Measurements from ENCODE around the gene KLRK1.
"Not testable (repeated sequence)": the region's sequence is repeated elsewhere in the genome, so short reads cannot be mapped to it uniquely, and the experiment has no call there.

Gene KLRK1

DNA sequence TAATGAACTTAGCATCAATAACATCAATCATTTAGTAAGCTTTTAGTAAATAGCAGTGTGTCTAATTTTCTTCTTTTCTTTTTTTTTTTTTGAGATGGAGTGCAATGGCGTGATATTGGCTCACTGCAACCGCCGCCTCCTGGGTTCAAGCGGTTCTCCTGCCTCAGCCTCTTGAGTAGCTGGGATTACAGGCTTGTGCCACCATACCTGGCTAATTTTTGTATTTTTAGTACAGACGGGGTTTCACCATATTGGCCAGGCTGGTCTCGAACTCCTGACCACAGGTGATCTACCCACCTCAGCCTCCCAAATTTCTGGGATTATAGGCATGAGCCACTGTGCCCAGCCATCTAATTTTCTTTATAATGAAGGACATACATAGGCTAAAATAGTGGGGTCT, 2.3 kb downstream of the KLRK1 start:
- DNase-seq = not testable (repeated sequence)

DNA sequence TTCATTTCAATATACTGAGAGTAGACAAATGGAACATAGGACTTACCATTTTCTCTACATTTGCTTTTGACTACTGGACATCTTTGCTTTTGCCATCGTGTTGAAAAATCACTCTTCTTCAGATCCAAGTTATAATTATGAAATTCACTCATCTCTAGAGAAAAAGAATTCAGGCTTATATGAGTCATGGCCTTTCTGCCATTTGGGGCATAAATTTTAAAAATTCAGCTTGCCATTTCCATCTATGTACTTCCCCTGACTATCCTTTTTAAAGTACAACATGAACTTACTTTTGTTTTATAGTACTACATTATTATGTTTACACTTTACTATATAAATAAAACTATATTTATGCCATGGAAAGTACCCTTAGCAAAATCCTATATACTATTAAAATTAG, 3.0 kb downstream of the KLRK1 start:
- DNase-seq = no peak

DNA sequence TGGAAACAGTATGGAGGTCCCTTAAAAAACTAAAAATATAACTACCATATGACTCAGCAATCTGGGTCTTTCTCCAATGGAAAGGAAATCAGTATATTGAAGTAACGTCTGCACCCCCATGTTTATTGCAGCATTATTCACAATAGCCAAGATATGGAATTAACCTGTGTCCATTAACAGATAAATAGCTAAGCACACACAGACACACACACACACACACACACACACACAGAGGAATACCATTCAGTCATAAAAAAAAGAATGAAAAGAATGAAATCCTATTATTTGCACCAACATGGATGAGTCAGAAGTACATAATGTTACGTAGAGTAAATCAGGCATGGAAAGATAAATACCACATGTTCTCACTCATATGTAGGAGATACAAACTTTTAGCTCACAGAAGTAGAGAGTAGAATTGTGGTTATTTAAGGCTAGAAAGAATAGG, 4.7 kb downstream of the KLRK1 start:
- no peak for DNase-seq

DNA sequence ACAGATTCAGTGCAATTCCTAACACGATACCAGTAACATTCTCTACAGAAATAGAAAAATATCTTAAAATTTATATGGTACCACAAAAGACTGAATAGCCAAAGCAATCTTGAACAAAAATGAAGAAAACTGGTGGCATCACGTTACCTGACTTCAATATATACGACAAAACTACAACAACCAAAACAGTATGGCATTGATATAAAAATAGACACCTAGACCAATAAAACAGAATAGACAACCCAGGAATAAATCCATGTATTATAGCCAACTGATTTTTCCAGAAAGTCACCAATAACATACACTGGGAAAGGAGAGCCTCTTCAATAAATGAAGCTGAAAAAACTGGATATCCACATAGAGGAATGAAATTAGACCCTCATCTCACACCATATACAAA, 5.7 kb downstream of the KLRK1 start:
- DNase-seq = no peak

DNA sequence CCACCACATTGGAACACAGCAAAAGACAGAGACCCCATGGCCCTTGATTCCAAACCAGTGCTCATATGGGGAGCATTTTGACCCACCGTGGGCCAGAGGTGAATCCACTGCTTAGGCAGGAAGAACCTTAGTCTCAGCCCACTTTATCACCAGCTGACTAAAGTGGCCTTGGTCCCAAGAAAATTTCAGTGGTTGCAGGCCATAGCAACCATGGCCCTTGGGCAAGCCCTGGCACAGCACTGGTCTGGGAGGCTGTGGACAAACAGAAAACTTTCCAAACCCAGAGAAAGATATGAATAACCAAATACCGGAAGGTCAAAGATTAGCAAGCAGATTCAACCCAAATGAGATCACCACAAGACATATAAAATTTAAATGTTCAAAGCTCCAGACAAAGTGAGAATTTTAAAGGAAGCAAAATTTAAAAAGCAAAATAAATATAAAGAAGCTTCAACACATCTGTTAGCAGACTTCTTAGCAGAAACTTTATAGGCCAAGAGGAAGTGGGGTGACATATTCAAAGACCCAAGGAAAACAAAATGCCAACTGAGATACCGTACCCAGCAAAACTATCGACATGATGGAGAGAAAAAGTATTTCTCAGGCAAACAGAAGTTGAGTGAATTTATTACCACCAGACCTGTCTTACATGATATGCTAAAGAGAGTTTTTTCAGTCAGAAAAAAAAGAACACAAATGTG, 7.8 kb downstream of the KLRK1 start:
- no peak for DNase-seq

DNA sequence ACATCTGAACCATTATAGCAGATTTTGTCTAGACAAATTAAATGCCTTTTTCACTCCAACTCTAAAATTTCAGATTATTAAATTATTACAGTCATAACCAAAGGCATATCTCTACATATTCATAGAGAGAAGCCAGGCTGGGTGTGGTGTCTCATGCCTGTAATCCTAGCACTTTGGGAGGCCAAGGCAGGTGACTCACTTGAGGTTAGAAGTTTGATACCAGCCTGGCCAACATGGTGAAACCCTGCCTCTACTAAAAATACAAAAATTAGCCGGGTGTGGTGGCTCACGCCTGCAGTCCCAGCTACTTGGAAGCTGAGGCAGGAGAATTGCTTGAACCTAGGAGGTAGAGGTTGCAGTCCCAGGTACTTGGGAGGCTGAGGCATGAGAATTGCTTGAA, 11.1 kb downstream of the KLRK1 start:
- DNase-seq = not testable (repeated sequence)

DNA sequence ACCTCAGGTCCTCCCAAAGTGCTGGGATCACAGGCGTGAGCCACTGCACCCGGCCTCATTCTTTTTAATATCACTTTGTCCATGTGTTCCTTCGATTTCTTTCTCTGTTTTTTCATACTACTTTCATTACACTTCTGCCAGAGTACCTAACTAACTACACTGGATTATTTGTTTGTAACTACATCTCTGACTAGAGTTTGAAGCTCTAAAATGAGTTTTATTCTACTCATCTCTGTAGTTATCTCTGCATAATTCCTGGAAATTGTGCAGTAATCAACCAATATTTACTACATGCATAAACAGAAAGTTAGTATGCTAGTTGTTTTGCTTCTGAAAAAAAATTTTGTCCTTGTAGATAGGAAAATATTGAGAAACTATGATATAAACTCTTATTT, 15.2 kb downstream of the KLRK1 start:
- no peak for DNase-seq

DNA sequence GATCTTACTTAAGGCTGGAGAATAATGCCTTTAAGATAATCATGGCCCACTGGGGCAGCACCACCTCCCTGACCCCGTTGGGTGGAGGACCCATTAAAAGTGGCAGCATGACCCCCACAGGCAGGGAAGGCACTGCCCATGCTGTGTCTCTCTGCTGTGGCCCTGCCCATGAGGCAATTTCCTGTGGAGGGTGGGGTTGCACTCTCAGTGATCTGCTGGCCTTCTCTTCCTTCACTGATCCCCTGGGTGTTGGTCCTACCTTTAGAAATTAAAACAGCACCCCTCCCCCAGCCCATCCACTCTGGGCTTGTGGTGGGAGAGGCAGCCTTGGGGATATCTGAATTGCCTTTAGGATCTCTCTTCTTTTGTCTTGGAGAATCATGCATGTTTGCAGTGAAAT, 17.3 kb downstream of the KLRK1 start:
- no peak for DNase-seq

DNA sequence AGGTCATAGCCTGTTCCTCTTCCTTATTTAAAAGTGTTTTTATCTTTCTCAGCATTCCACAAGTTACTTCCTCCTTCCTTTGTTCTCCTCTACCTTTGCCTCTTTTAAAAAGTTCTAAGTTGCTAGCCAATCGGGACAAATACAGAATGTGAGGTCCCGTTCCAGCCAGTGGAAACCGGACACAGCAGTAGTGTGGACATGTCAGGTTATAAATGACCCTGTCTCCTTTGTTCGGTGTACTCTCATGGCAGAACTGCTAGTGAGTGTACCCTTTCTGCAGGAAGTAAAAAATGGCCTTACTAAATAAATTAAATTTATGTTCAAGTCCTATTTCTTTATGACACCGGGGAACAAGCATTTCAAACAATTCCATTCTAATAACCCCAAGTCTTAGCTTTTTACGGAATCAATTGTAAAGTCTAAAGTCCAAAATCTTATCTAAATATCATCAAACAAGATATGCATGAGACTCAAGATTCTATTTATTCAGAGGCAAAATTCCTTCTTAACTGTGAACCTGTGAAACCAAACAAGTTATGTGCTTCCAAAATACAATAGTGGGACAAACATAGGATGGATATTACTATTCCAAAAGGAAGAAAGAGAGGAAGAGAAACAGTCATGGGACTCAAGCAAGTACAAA, 17.8 kb downstream of the KLRK1 start:
- not testable (repeated sequence) for DNase-seq

DNA sequence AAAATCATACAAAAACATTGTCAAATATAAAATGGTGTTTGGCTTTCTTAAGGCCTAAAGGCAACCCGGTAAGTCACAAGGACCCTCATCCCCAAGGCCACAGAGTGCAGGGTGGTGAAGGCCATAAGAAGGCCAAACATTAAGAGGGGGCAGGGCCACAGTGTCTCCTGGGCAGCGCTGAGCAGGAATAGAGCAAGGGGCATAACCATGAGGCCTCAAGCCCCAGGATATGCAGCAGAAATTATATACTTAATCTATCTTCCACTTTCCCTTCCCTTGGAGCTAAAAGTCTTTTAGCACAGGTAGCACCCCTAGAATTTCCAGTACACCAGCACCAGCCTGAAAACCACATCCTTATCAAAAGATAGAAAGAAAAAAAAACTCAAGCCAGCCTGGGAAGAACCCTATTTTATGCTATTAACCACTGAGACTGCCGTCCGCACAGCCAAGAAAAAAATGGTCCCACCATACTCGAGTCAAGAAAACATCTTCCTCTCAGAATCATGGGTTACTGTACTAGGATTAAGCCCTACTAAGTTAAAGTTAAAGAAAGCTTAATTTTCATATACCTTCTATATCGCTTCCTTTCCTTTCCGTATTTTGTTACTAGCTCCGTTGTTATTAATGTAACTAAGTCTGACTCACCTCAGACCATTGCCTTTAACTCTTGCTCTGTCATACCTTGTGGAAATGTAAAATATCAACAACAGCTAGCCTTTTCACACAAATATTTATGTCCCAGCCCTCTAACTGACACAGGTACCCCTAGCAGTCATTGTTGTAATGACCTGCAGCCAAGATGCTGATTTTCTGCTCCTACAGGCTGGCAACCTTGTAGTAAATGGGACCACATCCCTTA, 20.1 kb downstream of the KLRK1 start:
- no peak for DNase-seq

DNA sequence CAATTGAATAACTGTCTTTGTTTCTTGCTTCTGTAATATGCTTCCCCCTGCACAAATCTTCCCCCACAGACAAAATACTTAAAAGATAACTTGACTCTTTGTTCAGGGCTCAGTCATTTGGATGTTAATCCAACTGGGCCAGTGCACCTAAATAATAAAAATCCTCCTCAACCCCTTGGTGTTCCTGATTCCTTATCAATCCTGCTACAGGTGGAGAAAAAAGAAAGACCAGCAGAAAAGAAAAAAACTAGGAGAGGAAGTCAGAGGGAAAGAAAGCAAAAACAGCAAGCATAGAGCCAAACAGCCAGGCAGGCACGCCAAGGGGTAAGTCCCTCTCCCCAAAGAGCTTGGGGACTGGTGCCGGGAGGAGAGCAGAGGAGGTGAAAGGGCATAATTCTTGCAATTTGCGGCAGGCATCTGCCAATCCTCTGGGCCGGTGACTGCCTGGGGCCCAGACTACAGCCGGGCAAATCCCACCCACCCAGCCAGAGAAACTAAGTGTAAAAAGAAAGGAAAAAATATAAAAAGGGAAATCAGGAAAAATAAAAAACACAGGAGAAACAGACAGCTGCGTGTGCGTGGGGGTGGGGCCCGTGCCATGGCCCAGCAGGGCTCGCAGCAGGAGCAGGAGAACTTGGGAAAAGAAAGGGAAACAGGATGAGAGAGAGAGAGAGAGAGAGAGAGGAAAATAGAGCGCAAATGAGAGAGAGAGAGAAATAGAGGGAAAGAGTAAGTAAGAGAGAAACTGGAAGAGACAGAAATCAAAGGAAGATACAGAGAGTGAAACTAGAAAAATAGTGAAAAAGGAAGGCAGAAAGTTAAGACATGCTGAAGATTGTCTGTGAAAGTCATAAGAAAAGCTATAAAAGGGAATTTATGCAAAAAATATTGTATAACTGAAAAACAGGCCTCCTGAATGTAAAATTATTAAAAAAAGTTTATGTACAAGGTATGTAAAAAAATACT, 21.4 kb downstream of the KLRK1 start:
- no peak for DNase-seq

DNA sequence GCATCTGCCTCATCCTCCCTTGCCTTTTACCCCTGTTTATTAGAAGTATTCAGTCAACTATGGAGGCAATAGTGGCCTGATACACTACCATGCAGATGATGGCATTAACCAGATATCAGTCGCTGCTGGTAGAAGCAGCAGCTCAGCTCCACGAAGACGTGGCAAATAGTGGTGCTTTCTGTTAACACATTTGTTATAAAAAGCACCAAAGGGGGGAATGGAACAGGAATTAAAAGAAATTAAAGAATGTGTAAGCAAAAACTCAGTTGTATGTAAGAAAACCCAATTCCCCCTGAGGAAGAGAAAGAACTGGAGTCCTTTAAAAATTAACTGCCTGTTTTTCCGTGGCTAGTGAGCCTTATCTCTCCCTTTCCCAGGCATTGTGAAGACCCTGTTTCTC, 22.1 kb downstream of the KLRK1 start:
- DNase-seq = not testable (repeated sequence)

DNA sequence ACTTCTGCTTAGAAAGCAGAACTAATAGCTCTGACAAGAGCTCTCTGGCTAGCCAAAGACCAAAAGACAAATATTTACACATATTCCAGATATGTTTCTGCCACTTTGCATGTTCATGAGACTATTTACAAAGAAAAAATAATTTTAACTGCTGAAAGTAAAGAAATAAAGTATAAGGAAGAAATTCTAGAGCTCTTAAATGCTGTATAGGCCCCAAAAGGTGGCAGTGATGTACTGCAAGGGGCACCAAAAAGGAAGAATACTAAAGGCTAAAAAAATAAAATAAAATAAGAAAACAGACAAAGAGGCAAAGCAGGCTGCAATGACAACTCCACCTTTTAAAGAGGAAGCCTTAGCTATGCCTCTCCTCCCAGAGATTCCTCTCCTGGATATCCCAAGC, 23.0 kb downstream of the KLRK1 start:
- DNase-seq = no peak

DNA sequence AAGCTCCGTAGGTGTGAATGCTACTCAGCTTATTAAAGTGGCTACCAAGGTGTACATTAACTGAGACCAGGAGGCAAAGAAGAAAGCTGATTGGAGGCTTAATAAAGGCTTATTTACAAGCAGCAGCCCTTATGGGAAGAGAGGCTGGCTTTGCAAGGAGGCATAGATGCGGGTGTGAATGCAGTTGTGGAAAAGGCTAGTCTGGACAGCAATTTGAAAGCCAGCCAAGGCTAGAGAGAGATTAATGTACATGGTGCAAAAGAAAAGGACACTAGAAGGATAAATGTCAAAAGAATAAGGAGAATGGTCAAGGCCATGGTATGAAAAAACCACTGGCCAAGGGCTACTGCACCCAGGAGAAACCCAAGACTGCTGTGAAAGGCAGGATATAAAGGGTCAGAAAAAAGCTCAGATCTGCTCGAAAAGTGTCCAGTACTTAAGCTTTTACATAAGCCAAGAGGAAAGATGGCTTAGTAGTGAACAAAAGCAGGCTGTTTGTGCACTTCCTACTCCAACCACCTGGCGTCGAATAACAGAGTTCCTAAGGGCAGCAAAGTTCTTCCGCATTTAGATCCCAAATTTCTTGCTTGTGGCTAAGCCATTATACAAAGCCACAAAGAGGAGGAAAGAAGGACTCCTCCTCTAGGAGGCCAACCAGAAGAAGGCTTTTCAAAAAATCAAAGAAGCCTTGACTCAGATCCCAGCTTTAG, 24.0 kb downstream of the KLRK1 start:
- DNase-seq = no peak

DNA sequence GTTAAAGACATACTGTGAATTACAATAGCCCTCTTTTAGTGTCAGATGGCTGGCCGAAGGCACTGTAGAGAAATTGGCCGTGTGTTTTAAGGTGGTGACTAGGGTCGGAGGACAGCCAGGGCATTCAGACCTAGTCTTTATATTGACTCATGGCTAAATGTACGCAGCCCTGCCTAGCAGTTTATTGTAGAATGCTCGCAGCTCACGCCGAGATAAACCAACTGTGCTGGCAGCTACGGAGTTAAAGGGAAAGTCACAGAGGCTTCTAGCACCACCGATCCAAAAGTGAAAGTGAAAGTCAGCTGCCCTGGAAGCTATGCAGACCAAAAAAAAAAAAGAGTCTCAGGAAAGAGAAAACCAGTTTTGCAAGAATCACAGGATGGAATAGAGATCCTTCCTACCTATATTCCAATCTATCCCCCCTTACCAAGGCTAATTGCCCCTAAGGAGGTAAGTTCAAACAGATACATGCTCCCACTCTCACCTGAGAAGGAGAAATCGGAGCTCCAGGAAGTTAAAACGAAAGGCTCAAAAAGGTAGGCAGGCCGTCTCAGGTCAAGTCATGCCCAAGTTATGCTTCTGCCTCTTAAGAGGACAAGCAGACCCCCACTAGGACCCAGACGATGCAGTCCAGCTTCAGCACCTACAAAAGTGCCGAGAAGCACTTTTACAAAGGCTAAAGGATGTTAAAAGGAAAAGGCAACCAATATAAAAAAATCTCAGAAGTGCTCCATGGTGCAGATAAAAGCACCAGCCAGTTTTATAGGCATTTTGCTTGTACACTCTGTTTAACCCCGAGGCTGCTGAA, 24.8 kb downstream of the KLRK1 start:
- peak; percentile 36 for DNase-seq

DNA sequence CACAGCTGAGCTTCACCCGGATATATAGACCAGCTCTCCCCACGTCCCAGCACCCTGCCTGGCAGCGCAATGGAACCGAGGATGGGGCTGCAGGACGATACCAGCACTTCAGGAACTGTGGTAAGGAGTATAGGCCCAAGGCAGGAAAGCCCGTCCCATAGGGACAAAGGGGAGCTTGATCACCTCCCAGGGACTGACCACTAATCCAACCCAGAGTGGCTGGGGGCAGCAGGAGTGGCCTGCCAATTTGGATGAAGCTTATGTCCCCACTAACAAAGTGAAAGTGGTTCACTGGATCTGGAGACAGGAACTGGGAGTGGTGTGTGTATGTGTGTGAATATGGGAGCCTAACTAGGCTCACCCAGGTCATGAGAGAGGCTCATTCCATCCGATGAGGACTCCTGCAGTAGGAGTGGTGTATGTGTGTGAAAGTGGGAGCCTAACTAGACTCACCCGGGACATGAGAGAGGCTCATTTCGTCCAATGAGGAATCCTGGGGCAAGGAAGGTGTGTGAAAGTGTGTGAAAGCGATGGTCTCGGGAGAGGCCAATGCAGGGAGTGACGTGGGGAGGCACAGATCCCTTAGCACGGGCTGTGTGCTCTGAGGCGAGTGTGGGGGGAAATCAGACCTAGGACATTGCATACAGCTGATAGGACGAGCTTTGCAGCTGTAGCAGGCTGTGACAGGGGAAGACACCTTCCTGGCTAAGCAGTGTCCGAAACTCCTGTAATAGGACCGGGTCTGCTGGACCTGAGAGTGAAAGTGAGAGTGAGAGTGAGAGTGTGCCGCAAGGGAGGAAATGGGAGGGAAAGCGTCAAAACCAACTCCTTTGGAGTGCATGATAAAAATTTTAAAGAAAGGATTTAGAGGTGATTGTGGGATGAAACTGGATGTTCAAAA, 25.7 kb downstream of the KLRK1 start:
- DNase-seq = no peak

DNA sequence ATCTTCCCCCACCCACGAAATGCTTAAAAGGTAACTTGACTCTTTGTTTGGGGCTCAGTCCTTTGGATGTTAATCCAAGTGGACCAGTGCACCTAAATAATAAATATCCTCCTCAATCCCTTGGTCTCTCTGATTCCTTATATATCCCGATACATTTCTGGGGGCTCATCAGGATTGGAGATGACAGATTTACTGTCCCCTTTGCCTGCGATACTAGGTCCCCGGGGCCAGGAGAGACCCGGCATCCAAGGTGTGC, 26.3 kb downstream of the KLRK1 start:
- no peak for DNase-seq

DNA sequence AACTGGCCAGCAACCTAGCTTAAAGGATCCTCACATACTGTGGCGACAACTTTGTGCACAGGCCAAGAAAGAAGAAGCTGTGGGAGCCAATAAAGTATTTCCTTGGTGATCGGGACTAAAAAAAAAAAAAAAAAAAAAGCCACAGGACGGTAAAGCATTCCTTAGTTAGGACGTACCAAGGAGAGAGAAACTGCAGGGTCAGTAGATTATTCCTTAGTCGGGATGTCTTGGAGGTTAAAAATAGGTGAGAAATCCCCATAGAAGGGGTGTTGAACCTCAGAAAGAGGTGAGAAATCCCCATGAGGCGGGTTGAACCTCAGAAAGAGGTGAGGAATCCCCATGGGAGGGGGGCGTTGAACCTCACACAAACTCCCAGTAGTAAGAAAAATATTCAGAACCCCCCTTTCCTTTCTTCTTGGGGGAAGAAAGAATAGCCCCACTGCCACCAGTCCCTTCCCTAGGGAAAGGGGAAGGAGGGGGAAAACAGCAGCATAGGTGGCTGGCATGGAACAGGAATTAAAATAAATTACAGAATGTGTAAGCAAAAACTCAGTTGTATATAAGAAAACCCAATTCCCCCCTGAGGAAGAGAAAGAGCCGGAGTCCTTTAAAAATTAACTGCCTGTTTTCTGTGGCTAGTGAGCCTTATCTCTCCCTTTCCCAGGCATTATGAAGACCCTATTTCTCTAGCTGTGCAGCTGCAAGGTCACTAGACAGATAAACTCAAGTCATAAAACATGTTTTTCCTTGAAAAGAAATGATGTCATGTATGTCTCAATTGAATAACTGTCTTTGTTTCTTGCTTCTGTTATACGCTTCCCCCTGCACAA, 26.8 kb downstream of the KLRK1 start:
- no peak for DNase-seq

DNA sequence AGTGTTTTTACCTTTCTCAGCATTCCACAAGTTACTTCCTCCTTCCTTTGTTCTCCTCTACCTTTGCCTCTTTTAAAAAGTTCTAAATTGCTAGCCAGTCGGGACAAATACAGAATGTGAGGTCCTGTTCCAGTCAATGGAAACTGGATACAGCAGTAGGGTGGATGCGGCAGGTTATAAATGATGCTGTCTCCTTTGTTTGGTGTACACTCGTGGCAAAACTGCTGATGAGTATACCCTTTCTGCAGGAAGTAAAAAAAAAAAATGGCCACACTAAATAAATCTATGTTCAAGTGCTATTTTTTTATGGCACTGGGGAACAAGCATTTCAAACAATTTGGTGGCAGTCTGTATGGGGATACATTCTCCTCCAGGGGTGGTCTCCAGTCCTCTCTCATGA, 27.5 kb downstream of the KLRK1 start:
- DNase-seq = no peak
